NCI-H2227 (cell line): ENCODE data around the gene GLIPR2.
"Not testable (repeated sequence)": the region's sequence is repeated elsewhere in the genome, so short reads cannot be mapped to it uniquely, and the experiment has no call there.

ENCODE experiments used
- DNase-seq: peaks from one replicate; lab custom pipeline; 2025; ENCODE audit not compliant: unreplicated experiment; lab: John Stamatoyannopoulos, UW

GLIPR2 gene

GRCh38 chr9:36121971-36122370, 14.6 kb upstream of the GLIPR2 start:
- DNase-seq = no peak

- DNase-seq = no peak
These were observed 13.0 kb upstream of the GLIPR2 start for GRCh38 chr9:36123515-36123914.

GRCh38 chr9:36125062-36125855, 11.3 kb upstream of the GLIPR2 start:
- DNase-seq = no peak

- no peak for DNase-seq
These were observed 10.4 kb upstream of the GLIPR2 start for GRCh38 chr9:36126016-36126730.

GRCh38 chr9:36127652-36128244, 8.8 kb upstream of the GLIPR2 start:
- no peak for DNase-seq

- DNase-seq = no peak
These were observed 8.2 kb upstream of the GLIPR2 start for GRCh38 chr9:36128349-36128748.

- DNase-seq = no peak
These were observed 7.4 kb upstream of the GLIPR2 start for GRCh38 chr9:36129139-36129538.

GRCh38 chr9:36131666-36132065, 4.9 kb upstream of the GLIPR2 start:
- DNase-seq = not testable (repeated sequence)

GRCh38 chr9:36132086-36132485, 4.4 kb upstream of the GLIPR2 start:
- DNase-seq = no peak

GRCh38 chr9:36134761-36135505, 1.6 kb upstream of the GLIPR2 start:
- no peak for DNase-seq

- DNase-seq = no peak
These were observed 727 bp upstream of the GLIPR2 start for GRCh38 chr9:36135741-36136271.

- no peak for DNase-seq
These were observed 410 bp downstream of the GLIPR2 start for GRCh38 chr9:36136894-36137391.

GRCh38 chr9:36137392-36138004, 965 bp downstream of the GLIPR2 start:
- no peak for DNase-seq

- no peak for DNase-seq
These were observed 2.0 kb downstream of the GLIPR2 start for GRCh38 chr9:36138496-36138895.

GRCh38 chr9:36138901-36139300, 2.4 kb downstream of the GLIPR2 start:
- no peak for DNase-seq

GRCh38 chr9:36140086-36141084, 3.9 kb downstream of the GLIPR2 start:
- DNase-seq = no peak

- DNase-seq = no peak
These were observed 4.8 kb downstream of the GLIPR2 start for GRCh38 chr9:36141288-36141687.

GRCh38 chr9:36141761-36142160, 5.2 kb downstream of the GLIPR2 start:
- DNase-seq = no peak

- no peak for DNase-seq
These were observed 6.1 kb downstream of the GLIPR2 start for GRCh38 chr9:36142510-36143244.
